SU-DHL-6 (cell line): Measurements from ENCODE around the gene UBE2Z.

Experiments used
- H2AFZ ChIP-seq: fragments of 200-600 bp; sonication (generic); 2 replicates; pipeline ENCODE4 v1.6.1; 2014; ENCODE audit warnings: low read depth, mild to moderate bottlenecking, moderate library complexity, mixed read lengths, antibody characterized with exemption, low read length; ENCODE audit not compliant: severe bottlenecking
- H3F3A ChIP-seq: fragments of 200-600 bp; shearing (Covaris generic); 2 replicates; pipeline ENCODE4 v1.6.0; 2016; ENCODE audit warnings: antibody characterized with exemption, mild to moderate bottlenecking; ENCODE audit not compliant: insufficient read depth
- H3K27ac ChIP-seq: fragments of 200-600 bp; sonication (generic); 2 replicates; pipeline ENCODE4 v1.5.1; 2016; ENCODE audit warnings: low read depth, mild to moderate bottlenecking, low read length, moderate library complexity, mixed read lengths
- H3K27me3 ChIP-seq: fragments of 200-600 bp; sonication (generic), shearing (Covaris generic); 2 replicates; pipeline ENCODE4 v1.6.0; 2014; ENCODE audit warnings: mild to moderate bottlenecking, low read length
- H3K36me3 ChIP-seq: fragments of 200-600 bp; sonication (generic); 2 replicates; pipeline ENCODE4 v1.6.1; 2014; ENCODE audit warnings: mild to moderate bottlenecking, low read length, mixed read lengths
- H3K4me2 ChIP-seq: fragments of 300-600, 200-600 bp; shearing (Covaris generic), sonication (generic); 2 replicates; pipeline ENCODE4 v1.6.0; 2014; ENCODE audit warnings: low read length, low read depth, mild to moderate bottlenecking; ENCODE audit not compliant: poor library complexity, severe bottlenecking
- H3K4me3 ChIP-seq: fragments of 200-600 bp; sonication (generic); 2 replicates; pipeline ENCODE4 v1.5.1; 2014; ENCODE audit warnings: antibody characterized with exemption, low read length, mild to moderate bottlenecking, mixed read lengths; ENCODE audit not compliant: insufficient read depth, poor library complexity, severe bottlenecking
- H3K79me2 ChIP-seq: fragments of 200-600 bp; sonication (generic); 2 replicates; pipeline ENCODE4 v1.6.1; 2014; ENCODE audit warnings: mild to moderate bottlenecking, low read length, moderate library complexity; ENCODE audit not compliant: insufficient read depth
- H3K9ac ChIP-seq: fragments of 200-600 bp; sonication (generic); 2 replicates; pipeline ENCODE4 v1.7.0; 2014; ENCODE audit warnings: mild to moderate bottlenecking, low read length
- H3K9me2 ChIP-seq: fragments of 200-600 bp; sonication (generic); replicated peaks from 2 replicates; pipeline ENCODE4 v1.6.1; 2014; ENCODE audit warnings: low read length; ENCODE audit not compliant: insufficient read depth
- H3K9me3 ChIP-seq: fragments of 200-600 bp; sonication (generic); 2 replicates; pipeline ENCODE4 v1.6.1; 2014; ENCODE audit warnings: low read length, mixed read lengths; ENCODE audit not compliant: insufficient read depth
- H4K20me1 ChIP-seq: fragments of 200-600 bp; sonication (generic); 2 replicates; pipeline ENCODE4 v1.6.1; 2014; ENCODE audit warnings: low read depth, mild to moderate bottlenecking, antibody characterized with exemption, low read length, moderate library complexity, mixed read lengths
- CTCF ChIP-seq: fragments of 200-600 bp; sonication (generic); IDR thresholded peaks from one replicate; pipeline ENCODE4 v1.5.1; 2017; ENCODE audit warnings: antibody characterized with exemption, mild to moderate bottlenecking, low read length, moderate library complexity; ENCODE audit not compliant: insufficient read depth, poor library complexity, severe bottlenecking
- EZH2phosphoT487 ChIP-seq: fragments of 200-600 bp; sonication (generic), shearing (Covaris generic); conservative IDR thresholded peaks from 2 replicates; pipeline ENCODE4 v1.6.1; 2018; ENCODE audit warnings: mild to moderate bottlenecking, antibody characterized with exemption, low read length, moderate library complexity, mixed read lengths

UBE2Z gene

GRCh38 chr17:48873209-48873608, 35.0 kb upstream of the UBE2Z start:
- Histone ChIP-seq H3K4me3 (no peak overlapping the region), H3K79me2 (no peaks in the 10 kb centered on the region), H3K9ac (no peak overlapping the region), H3K9me2 (no peaks in the 10 kb centered on the region), H3K36me3 (no peaks in the 10 kb centered on the region), H2AFZ (no peak overlapping the region), H3F3A (no peaks in the 10 kb centered on the region), H3K27me3 (no peaks in the 10 kb centered on the region), H3K27ac (no peak overlapping the region), H3K9me3 (no peaks in the 10 kb centered on the region), H4K20me1 (no peaks in the 10 kb centered on the region), H3K4me2 (no peak overlapping the region)
- TF ChIP-seq EZH2phosphoT487: no peak
- no peak for TF ChIP-seq CTCF

GRCh38 chr17:48873696-48874443, 34.3 kb upstream of the UBE2Z start:
- no peak overlapping the region for H3K4me3 ChIP-seq
- no peaks in the 10 kb centered on the region for H3K9me3 ChIP-seq
- no peaks in the 10 kb centered on the region for H3K36me3 ChIP-seq
- H3K9ac ChIP-seq: no peak overlapping the region
- H2AFZ ChIP-seq: no peak overlapping the region
- no peak overlapping the region for H3K27ac ChIP-seq
- H3K27me3 ChIP-seq: no peaks in the 10 kb centered on the region
- H3K79me2 ChIP-seq: no peaks in the 10 kb centered on the region
- H3F3A ChIP-seq: no peaks in the 10 kb centered on the region
- TF ChIP-seq CTCF (no peak), EZH2phosphoT487 (no peak)
- H4K20me1 ChIP-seq: no peaks in the 10 kb centered on the region
- no peaks in the 10 kb centered on the region for H3K9me2 ChIP-seq
- H3K4me2 ChIP-seq: no peak overlapping the region

- no peak overlapping the region for H3K4me2 ChIP-seq
- no peak overlapping the region for H3K9ac ChIP-seq
- no peaks in the 10 kb centered on the region for H3K9me2 ChIP-seq
- H4K20me1 ChIP-seq: no peaks in the 10 kb centered on the region
- no peaks in the 10 kb centered on the region for H3K36me3 ChIP-seq
- no peaks in the 10 kb centered on the region for H3K9me3 ChIP-seq
- no peaks in the 10 kb centered on the region for H3K79me2 ChIP-seq
- H3K4me3 ChIP-seq: no peak overlapping the region
- H3K27ac ChIP-seq: no peak overlapping the region
- no peaks in the 10 kb centered on the region for H3K27me3 ChIP-seq
- TF ChIP-seq EZH2phosphoT487 (no peak), CTCF (peak; percentile 78)
- H2AFZ ChIP-seq: no peak overlapping the region
- H3F3A ChIP-seq: no peaks in the 10 kb centered on the region
Measured at GRCh38 chr17:48878920-48879898, 29.0 kb upstream of the UBE2Z start.
